Heart left ventricle (tissue), 13 donors: Measurements from ENCODE around the gene TEDC1.

Experiments
- POLR2A ChIP-seq, 2 donors: fragments of 450-650 bp; IDR thresholded peaks; one replicate each; pipeline ENCODE4 v1.6.1; 2017; ENCODE audit warnings: antibody characterized with exemption in 2 of 2, mild to moderate bottlenecking in 2 of 2, moderate library complexity in 2 of 2
- TF ChIP-seq, protein P1 (sequence below), 12 donors: fragments of 200-600 bp; sonication (generic) in 4 of 12; IDR thresholded peaks; one replicate each; pipeline versions ENCODE4 v1.5.0 to v1.8.0; 2018 to 2022; ENCODE audit warnings: antibody characterized with exemption in 12 of 12, mild to moderate bottlenecking in 5 of 12
- donor health status: ischemic (EF 13 %, LVEDD 7.1; RV severe dilation, severe dysfunction).
- donor health status: DM: no; HTN: yes; CAD: no.
- donor health status: DM: no; HTN: no; CAD: no.
- donor health status: ischemic (EF 25% LVEDD 6.9; RV normal size, moderate dysfunction).
- donor health status: ischemic (EF 25% LVEDD 5.7; RV mildly dilated, moderate dysfunction).
- donor health status: ischemic (EF 35%, LVEDD 5.7; RV mildly dilated, moderate dysfunction).
- donor health status: nonischemic (EF 11% LVEDD 7.7; RV severe dilation, severe dysfunction).
- donor health status: DM: yes; HTN: yes; CAD: no.
- donor health status: PGD.
- donor health status: ischemic (EF 29% LVEDD 5.4; RV normal size, mild dysfunction).
- donor health status: nonischemic (EF 23%, LVEDD 6.1; RV moderate dilation, normal function).

DNA sequence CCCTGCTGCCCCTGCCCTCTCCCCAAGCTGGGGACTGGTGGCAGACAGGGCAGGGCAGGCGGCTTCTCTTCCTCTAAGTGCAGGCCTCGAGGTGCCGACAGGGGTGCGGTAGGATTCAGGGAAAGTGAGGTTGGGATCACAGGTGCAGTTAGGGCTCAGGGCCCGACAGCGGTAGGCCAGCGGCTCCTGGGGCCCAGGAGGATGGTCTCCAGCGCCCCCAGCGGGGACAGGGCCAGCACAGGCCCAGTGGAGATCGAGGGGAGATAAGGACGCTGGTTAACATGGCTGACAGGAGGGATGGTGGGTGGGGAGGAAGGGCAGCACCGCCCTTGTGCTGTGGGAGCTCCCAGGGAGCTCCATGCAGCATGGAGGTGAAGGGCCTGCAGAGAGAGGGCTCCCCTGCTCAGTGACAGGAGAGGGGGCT, 5.3 kb upstream of the TEDC1 start:
- peak in 1 of 2 donors; percentile 14 for TF ChIP-seq POLR2A (IDR thresholded peaks at IDR 0.05)
- TF ChIP-seq, protein P1, sequence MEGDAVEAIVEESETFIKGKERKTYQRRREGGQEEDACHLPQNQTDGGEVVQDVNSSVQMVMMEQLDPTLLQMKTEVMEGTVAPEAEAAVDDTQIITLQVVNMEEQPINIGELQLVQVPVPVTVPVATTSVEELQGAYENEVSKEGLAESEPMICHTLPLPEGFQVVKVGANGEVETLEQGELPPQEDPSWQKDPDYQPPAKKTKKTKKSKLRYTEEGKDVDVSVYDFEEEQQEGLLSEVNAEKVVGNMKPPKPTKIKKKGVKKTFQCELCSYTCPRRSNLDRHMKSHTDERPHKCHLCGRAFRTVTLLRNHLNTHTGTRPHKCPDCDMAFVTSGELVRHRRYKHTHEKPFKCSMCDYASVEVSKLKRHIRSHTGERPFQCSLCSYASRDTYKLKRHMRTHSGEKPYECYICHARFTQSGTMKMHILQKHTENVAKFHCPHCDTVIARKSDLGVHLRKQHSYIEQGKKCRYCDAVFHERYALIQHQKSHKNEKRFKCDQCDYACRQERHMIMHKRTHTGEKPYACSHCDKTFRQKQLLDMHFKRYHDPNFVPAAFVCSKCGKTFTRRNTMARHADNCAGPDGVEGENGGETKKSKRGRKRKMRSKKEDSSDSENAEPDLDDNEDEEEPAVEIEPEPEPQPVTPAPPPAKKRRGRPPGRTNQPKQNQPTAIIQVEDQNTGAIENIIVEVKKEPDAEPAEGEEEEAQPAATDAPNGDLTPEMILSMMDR (IDR thresholded peaks at IDR 0.05), result peak; percentile 14 to 61 (median 46)
